Activated CD8-positive, alpha-beta memory T cell treated with anti-CD3 and anti-CD28 coated beads, Interleukin-2, amount 50 U/mL, for 1 hour (primary cell): ENCODE measurements around the gene STX4.

ENCODE experiments used
- DNase-seq: peaks from one replicate; pipeline ENCODE4 v3.0.0-alpha.2; 2020; ENCODE audit errors: extremely low read depth

Gene STX4

GRCh38 chr16:31032736-31033708 is at the start of gene STX4:
Gene STX4 (plus strand): TSS chr16:31033558. CDS start chr16:31033806, 248 bp downstream.
- DNase-seq = peak; percentile 99

DNA sequence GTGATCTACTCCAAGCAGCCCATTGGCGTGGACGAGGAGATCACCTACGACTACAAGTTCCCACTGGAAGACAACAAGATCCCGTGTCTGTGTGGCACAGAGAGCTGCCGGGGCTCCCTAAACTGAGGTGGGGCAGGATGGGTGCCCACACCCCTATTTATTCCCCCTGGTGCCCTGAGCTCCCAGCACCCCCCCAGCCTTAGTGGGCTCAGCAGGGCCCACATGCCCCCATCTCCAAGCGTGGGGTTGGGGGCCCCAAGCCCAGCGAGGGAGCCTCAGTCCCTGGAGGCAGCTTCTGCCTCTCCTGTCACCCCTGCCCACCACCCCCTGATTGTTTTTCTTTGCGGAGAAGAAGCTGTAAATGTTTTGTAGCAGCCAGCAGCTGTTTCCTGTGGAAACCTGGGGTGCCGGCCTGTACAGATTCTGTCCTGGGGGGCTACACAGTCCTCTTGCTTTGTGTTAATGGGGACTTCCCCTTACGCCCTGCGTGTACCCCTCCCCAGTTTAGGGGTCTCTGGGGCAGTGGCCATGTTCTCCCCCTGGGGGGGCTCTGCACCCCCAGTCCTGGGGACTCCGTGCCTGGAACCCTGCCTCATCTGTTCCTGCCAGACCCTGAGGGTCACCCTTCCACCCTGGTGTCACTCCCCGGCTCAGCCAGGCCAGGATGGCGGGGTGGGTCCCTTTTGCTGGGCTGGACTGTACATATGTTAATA is 49.3 kb upstream of the STX4 start:
- no peak for DNase-seq

DNA sequence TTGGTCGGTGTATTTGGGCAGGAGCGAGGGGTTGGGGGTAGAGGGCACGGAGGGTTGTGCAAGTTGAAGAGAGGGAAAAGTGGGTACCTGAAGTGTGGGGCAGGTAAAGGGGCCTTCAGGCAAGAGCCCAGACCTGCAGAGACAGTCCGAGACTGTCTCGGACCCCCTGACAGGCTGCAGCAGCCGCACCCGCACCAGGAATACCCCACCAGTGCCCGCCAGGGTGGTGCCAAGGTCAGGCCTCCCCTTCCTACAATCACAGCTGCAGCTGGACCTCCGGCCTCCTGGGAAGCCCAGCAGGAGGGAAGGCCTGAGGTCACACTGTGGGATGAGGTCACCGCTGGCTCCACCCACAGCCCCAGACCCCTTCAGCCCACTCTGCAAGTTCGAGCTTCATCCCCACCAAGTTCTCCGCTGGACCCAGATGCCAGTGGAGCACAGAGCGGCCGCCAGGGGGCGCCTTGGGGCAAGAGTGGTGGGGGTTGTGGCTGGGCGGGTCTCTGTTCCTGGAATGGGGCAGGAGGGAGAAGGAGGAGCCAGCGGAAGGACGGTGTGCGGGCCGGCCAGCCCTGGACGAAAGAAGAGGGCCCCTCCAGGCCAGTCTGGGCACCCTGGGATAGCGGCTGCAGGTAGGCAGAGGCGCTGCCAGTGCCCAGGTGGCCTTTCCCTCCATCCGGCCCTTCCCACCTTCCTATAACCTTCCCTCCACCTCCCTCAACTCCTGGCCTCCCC is 48.5 kb upstream of the STX4 start, which contains the start of gene HSD3B7:
Gene HSD3B7 (plus strand): TSS at position 539 of the 732 bp plus-strand sequence. CDS start 452 bp downstream, outside the sequence.
- peak; percentile 49 for DNase-seq

DNA sequence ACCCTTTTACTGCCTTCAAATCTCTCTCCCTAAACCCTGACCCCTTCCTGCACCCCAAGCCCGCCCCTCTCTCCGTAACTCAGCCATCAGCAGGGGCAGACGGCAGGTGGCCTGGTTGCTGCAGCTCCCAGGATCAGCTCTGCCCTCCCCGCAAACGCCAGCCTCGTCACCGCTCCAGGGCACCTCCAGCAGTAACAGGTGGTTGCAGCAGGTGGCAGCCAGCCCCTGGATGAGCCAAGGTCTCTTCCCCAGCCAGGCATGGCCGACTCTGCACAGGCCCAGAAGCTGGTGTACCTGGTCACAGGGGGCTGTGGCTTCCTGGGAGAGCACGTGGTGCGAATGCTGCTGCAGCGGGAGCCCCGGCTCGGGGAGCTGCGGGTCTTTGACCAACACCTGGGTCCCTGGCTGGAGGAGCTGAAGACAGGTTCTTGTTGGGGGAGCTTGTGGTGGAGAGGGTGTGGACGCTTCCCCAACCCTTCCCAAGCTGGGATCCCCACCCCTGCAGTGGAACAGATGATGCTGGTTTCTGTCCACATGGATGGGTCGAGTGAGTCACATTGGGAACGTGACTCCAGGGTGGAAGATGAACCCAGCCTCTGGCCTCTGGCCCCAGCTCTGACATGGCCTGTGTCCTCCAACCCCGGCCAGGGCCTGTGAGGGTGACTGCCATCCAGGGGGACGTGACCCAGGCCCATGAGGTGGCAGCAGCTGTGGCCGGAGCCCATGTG is 47.8 kb upstream of the STX4 start:
- no peak for DNase-seq

DNA sequence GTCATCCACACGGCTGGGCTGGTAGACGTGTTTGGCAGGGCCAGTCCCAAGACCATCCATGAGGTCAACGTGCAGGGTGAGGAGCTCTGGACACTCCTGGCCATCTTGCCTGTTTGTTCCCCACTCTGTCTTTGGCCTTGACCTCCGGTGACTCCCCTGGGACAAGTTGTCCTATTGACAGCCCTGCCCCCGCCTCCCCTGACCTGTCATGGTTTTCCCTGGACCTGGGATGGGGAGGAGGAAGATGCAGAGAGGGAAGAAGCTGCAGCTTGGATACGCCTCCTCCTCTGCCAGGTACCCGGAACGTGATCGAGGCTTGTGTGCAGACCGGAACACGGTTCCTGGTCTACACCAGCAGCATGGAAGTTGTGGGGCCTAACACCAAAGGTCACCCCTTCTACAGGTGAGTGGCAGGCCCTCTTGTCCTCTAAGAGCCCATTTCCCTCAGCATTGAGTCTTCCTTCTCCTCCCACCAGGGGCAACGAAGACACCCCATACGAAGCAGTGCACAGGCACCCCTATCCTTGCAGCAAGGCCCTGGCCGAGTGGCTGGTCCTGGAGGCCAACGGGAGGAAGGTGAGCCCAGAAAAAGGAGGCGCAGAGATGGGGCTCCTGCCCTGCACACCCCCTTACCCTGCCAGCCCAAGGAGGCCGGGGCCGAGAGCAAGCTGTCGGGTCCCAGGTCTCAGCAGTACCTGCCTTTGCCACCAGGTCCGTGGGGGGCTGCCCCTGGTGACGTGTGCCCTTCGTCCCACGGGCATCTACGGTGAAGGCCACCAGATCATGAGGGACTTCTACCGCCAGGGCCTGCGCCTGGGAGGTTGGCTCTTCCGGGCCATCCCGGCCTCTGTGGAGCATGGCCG is 47.0 kb upstream of the STX4 start:
- no peak for DNase-seq

- DNase-seq = no peak
Observed at GRCh38 chr16:30987581-30988190, 45.7 kb upstream of the STX4 start.

DNA sequence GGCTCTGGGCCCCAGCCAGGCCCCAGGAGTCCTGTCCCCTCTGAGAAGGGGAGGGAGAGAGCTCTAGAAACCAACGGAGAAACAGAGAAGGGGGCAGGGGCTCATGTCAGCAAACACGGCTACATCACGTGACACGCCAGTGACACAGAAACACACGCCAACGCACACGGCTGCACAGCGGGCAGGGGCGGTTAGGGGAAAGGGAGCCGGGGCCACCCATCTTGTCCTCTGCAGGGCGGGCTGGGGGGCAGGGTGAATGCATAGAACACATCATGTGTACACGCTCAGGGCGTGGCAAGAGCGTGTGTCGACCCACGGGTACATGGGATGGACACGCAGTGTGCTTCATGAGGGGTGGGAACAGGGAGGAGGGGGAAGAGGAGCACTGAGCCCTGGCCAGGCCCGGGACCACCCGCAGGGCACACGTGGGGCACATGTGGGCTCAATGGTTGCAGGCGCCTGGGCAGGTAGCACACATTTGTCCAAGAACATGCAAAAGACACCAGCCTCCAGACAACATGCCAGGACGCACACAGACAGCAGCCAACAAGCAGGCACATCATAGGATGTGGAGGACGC is 43.8 kb upstream of the STX4 start:
- no peak for DNase-seq

GRCh38 chr16:30990105-30990504 is 43.3 kb upstream of the STX4 start:
- no peak for DNase-seq

GRCh38 chr16:30991052-30991451 is 42.3 kb upstream of the STX4 start:
- DNase-seq = no peak

- no peak for DNase-seq
Observed at GRCh38 chr16:30992276-30992780, 41.0 kb upstream of the STX4 start.

DNA sequence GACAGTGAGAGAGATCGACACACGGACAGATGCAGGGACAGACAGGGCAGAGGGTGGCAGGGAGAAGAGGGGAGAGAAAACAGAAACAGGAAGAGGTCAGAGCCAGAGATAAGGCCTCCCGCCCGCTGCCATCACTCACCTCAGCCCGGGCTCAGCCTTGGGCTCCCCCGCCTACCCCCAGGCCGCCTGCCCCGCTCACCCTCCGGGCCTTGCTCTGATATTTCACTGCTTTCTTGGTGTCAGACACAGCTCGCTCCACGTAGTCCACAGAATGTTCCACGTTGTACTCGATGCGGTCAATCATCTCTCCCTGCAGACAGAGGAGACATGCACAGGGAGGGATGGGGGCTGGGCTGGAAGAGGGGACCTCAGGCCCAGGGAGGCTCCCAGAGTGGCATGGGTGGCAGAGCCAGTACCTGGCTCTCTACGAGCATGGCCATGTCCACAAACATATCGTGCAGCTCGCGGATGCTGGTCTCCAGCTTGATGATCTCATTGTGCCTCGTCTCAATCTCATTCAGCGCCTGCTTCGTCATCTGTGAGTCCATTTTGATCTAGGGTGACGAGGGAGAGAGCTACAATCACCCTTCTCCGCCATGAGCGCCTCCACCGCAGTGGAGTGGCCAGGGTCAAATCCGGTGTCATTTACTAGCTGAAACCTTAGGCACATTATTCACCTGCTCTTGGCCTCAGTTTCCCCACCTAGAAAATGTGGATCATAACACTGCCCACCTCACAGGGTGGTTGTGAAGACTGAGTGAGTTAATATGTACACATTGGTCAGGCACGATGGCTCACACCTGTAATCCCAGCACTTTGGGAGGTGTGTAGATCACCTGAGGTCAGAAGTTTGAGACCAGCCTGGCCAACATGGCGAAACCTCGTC is 40.2 kb upstream of the STX4 start:
- DNase-seq = no peak

DNA sequence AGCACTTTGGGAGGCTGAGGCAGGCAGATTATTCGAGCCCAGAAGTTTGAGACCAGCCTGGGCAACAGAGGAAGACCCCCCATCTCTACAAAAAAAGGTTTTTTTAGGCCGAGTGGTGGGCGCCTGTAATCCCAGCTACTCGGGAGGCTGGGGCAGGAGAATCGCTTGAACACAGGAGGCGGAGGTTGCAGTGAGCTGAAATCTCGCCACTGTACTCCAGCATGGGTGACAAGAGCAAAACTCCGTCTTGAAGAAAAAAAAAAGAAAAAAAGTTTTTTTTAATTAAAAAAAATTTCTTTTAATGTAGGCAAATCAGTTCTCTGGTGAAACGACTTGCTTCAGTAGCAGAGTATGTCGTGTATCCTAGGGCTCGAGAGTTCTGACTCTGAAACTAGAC is 37.4 kb upstream of the STX4 start:
- DNase-seq = no peak

DNA sequence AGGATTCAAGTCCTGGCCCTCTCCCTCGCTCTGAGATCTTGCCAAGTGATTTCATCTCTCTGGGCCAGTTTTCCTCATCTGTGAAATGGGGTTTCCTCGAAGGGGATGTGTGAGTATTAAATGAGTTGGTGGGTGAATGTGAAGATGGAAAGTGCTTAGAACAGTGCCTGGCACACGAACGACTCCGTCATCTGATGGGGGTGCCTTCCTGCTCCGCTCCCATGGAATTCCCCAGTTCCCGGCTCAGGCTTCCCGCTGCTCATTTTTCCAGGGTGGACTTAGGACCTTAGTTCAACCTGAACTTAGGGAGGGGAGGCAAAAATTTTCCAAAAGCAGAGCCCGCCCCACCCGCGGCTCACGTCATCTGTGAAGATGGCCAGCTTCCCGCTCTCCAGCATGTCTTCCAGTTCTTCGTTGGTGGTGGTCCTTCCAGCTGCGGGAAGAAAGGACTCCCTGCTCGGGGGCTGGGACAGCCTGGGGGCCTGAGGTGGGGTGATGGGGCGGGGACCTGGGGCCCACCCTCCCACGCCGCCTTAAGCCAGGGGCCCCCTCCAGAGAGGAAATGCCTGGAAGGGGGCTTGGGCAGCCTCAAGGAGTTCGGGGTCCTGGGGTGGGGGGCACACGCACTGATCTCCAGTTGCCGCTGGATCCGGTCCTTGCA is 36.9 kb upstream of the STX4 start:
- no peak for DNase-seq

GRCh38 chr16:30996985-30997724 is 36.2 kb upstream of the STX4 start:
- peak; percentile 45 for DNase-seq

DNA sequence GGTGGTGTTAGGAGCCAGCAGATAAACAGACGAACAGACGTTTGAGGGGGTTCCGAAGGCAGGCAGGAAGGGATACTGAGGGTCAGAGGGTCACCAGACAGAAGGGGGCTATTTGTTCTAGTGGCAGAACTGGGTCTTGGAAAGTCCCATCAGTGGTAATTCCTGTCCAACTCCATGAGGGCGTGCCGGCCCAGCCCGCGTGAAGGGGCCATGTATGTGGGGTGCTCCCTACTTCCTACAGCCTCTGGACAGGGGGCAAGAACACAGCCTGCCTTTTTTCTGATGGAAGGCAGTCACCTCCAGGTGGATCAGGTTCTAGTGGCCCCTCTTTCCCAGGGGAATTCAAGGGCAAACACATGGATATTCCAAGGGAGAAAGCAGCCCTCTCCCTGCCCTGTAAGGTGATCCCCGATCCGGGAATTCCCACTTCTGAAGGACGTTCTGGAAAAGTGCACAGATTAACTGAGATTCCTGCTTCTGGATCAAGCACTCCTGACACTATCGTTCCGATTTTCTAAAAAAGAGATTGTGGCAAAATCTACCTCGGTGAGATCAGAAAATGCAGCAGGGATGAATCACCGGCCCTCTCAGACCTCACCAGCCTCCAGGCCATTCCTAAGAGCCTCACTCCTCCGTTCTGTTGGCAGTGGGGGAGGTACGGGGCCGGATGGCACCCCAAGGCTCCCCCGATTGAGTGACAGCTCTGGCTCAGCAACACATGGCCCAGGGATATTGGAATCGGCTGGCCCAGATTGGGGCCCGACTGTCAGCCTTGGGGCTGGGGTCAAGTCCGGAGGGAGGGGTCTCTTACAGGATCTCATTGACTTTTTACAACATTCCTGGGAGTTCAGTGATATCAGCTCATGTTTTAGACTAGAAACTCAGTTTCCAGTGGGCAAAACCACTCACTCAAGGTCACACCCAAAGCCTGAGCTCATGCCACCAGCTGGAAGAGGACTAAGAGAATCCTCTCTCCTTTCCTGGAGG is 35.3 kb upstream of the STX4 start:
- DNase-seq = no peak
